CD14-positive monocyte (primary cell): ENCODE results near the gene HIF3A. TPM values are rescaled to one million over a fixed set of nuclear protein-coding genes. Genes with fewer than 3 reads are reported as not detected.

Experiments used
- DNase-seq, 3 donors: peaks; one replicate each; pipeline ENCODE4 v3.0.0-alpha.2; 2011 to 2022
- H2AFZ ChIP-seq: 2 replicates; pipeline ENCODE4 v1.6.0; 2012; ENCODE audit warnings: mild to moderate bottlenecking, low read depth, low read length, inconsistent platforms; ENCODE audit not compliant: insufficient read depth, poor library complexity, severe bottlenecking
- H3K27ac ChIP-seq, 2 donors: 1 replicate in 1 of 2; 2 replicates in 1 of 2; pipeline ENCODE4 v1.5.1; 2012 to 2013; ENCODE audit warnings: low read length in 2 of 2, control low read depth in 1 of 2, inconsistent platforms in 1 of 2, low read depth in 1 of 2, mild to moderate bottlenecking in 1 of 2
- H3K27me3 ChIP-seq, 2 donors: one replicate each; pipeline versions ENCODE4 v1.6.0 to v1.6.1; 2011 to 2013; ENCODE audit warnings: low read length in 2 of 2; ENCODE audit not compliant: control insufficient read depth in 2 of 2, insufficient read depth in 2 of 2
- H3K36me3 ChIP-seq, 2 donors: replicated peaks in 1 of 2; 1 replicate in 1 of 2; 2 replicates in 1 of 2; pipeline versions ENCODE4 v1.5.1 to v1.6.1; 2012 to 2013; ENCODE audit warnings: low read length in 2 of 2, control low read depth in 1 of 2, inconsistent platforms in 1 of 2, mild to moderate bottlenecking in 1 of 2; ENCODE audit not compliant: insufficient read depth in 2 of 2, control insufficient read depth in 1 of 2
- H3K4me1 ChIP-seq, 2 donors: 1 replicate in 1 of 2; 2 replicates in 1 of 2; pipeline versions ENCODE4 v1.5.1 to v1.6.1; 2012 to 2013; ENCODE audit warnings: low read length in 2 of 2, control low read depth in 1 of 2, inconsistent platforms in 1 of 2, mild to moderate bottlenecking in 1 of 2, moderate library complexity in 1 of 2; ENCODE audit not compliant: insufficient read depth in 2 of 2, control insufficient read depth in 1 of 2
- H3K4me2 ChIP-seq: replicated peaks from 2 replicates; pipeline ENCODE3; 2012; ENCODE audit warnings: low read length, moderate library complexity, mild to moderate bottlenecking; ENCODE audit not compliant: poor library complexity, severe bottlenecking; ENCODE audit errors: extremely low read depth
- H3K4me3 ChIP-seq, 3 experiments: fragments of 200-600 bp in 1 of 3; sonication (generic) in 1 of 3; replicated peaks in 1 of 3; 1 replicate in 2 of 3; 2 replicates in 1 of 3; pipeline ENCODE4 v1.5.1; 2011 to 2013; ENCODE audit warnings: low read length in 3 of 3, mild to moderate bottlenecking in 3 of 3, control low read depth in 2 of 3, low read depth in 2 of 3, inconsistent platforms in 1 of 3, moderate library complexity in 1 of 3
- H3K79me2 ChIP-seq: 2 replicates; pipeline ENCODE4 v1.6.0; 2012; ENCODE audit warnings: mild to moderate bottlenecking, control low read depth, inconsistent platforms, low read length, moderate library complexity; ENCODE audit not compliant: insufficient read depth
- H3K9ac ChIP-seq: 2 replicates; pipeline ENCODE4 v1.6.0; 2017; ENCODE audit warnings: low read length, mild to moderate bottlenecking; ENCODE audit not compliant: insufficient read depth, poor library complexity, severe bottlenecking
- H3K9me3 ChIP-seq, 2 donors: replicated peaks in 1 of 2; 1 replicate in 1 of 2; 2 replicates in 1 of 2; pipeline versions ENCODE4 v1.5.1 to v1.6.1; 2012 to 2013; ENCODE audit warnings: low read length in 2 of 2, control low read depth in 1 of 2; ENCODE audit not compliant: control insufficient read depth in 1 of 2, insufficient read depth in 1 of 2
- H4K20me1 ChIP-seq: 2 replicates; pipeline ENCODE4 v1.6.0; 2012; ENCODE audit warnings: mild to moderate bottlenecking, low read length, control low read depth, moderate library complexity; ENCODE audit not compliant: insufficient read depth
- H3K27ac Mint-ChIP-seq, 7 donors: one replicate each; pipeline ENCODE4 v1.8.0; 2020; ENCODE audit warnings: mild to moderate bottlenecking in 7 of 7, mixed read lengths in 7 of 7, moderate library complexity in 6 of 7, inconsistent platforms in 2 of 7
- H3K27me3 Mint-ChIP-seq, 3 donors: one replicate each; pipeline ENCODE4 v1.8.0; 2021 to 2022; ENCODE audit warnings: low read depth in 3 of 3, mild to moderate bottlenecking in 3 of 3, mixed read lengths in 3 of 3, moderate library complexity in 3 of 3, inconsistent platforms in 1 of 3
- H3K36me3 Mint-ChIP-seq, 2 donors: one replicate each; pipeline ENCODE4 v1.8.0; 2020; ENCODE audit warnings: mixed read lengths in 2 of 2, inconsistent platforms in 1 of 2, mild to moderate bottlenecking in 1 of 2
- H3K4me1 Mint-ChIP-seq: one replicate; pipeline ENCODE4 v1.8.0; 2020; ENCODE audit warnings: mild to moderate bottlenecking, mixed read lengths
- H3K4me3 Mint-ChIP-seq, 2 donors: one replicate each; pipeline ENCODE4 v1.8.0; 2020; ENCODE audit warnings: mild to moderate bottlenecking in 2 of 2, mixed read lengths in 2 of 2, moderate library complexity in 1 of 2
- H3K9me3 Mint-ChIP-seq, 7 donors: one replicate each; pipeline ENCODE4 v1.8.0; 2020 to 2022; ENCODE audit warnings: mixed read lengths in 7 of 7, mild to moderate bottlenecking in 6 of 7, moderate library complexity in 6 of 7, inconsistent platforms in 2 of 7
- WGBS: methylation state at CpG from one replicate; pipeline ENCODE4 v1.1.5; 2013; ENCODE audit warnings: missing lambda C conversion rate; ENCODE audit not compliant: insufficient coverage; 5-methylcytosine and 5-hydroxymethylcytosine counted together
- intact Hi-C, 2 donors: fragments of 100-400 bp; cut with micrococcal nuclease; formaldehyde crosslinking; loops; one replicate each; pipeline versions ENCODE4 v1.15.0 to v1.15.1; 2023
- polyA plus RNA-seq, 3 donors: library from polyadenylated mRNA; depleted of rRNA in 1 of 3; unstranded in 2 of 3; stranded (reverse) in 1 of 3; fragments of 300-500 nt in 2 of 3; fragments of >200 nt in 1 of 3; fragmentation: Illumina TruSeq in 2 of 3; gene quantifications; 1 replicate in 2 of 3; 2 replicates in 1 of 3; pipeline ENCODE4 v1.2.3, GENCODE V29; 2012 to 2021
- TF ChIP-seq, protein P1 (sequence below): fragments of 200-600 bp; IDR thresholded peaks from one replicate; pipeline ENCODE4 v1.8.0; 2022; ENCODE audit warnings: antibody characterized with exemption, mild to moderate bottlenecking

The HIF3A gene
- polyA plus RNA-seq, 3 donors: not detected

DNA sequence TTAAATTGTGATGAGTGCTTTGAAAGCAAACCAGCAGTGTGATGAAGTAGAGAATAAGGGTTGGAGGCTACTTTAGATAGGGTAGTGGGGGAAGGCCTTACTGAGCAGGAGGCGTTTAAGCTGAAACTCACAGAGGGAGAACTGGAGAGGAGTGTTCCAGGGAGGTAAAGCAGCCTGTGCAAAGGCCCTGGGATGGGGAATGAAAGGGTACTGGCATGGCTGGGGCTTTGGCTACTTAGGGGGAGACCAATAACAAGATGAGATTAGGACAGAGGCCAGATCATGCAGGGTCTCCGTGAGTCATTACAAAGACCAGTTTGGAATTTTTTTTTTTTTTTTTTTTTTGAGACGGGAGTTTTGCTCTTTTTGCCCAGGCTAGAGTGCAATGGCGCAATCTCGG lies 51.1 kb downstream of the HIF3A start:
- H3K9me3 Mint-ChIP-seq: peaks cover 0 to 3% (median 0%) of the 10 kb centered on the region in 7 donors
- peaks cover 57% of the 10 kb centered on the region for H3K4me1 Mint-ChIP-seq
- peaks cover 0 to 3% of the 10 kb centered on the region in 2 donors for H3K27me3 ChIP-seq
- DNase-seq: no peak
- peaks cover 0 to 3% of the 10 kb centered on the region in 2 donors for H3K36me3 ChIP-seq
- peaks cover 54% of the 10 kb centered on the region for H3K79me2 ChIP-seq
- H3K27me3 Mint-ChIP-seq: peaks cover 1 to 9% (median 9%) of the 10 kb centered on the region in 3 donors
- H3K9ac ChIP-seq: no peak overlapping the region
- intact Hi-C loops: no loop called here
- peak overlapping the region; percentile 94 for H3K4me2 ChIP-seq
- H3K9me3 ChIP-seq: no peaks in the 10 kb centered on the region
- no peak overlapping the region for H2AFZ ChIP-seq
- peaks cover 54 to 58% of the 10 kb centered on the region in 2 donors for H3K4me1 ChIP-seq
- WGBS: 83% methylated on average over 3 of the region's 5 CpGs
- no peak overlapping the region for H3K4me3 Mint-ChIP-seq
- H3K27ac ChIP-seq: no peak overlapping the region
- H4K20me1 ChIP-seq: peaks cover 6% of the 10 kb centered on the region
- peak overlapping the region in 1 of 3 experiments; percentile 100 for H3K4me3 ChIP-seq
- peak overlapping the region in 2 of 7 donors; percentile 64 to 75 for H3K27ac Mint-ChIP-seq
- TF ChIP-seq, protein P1, sequence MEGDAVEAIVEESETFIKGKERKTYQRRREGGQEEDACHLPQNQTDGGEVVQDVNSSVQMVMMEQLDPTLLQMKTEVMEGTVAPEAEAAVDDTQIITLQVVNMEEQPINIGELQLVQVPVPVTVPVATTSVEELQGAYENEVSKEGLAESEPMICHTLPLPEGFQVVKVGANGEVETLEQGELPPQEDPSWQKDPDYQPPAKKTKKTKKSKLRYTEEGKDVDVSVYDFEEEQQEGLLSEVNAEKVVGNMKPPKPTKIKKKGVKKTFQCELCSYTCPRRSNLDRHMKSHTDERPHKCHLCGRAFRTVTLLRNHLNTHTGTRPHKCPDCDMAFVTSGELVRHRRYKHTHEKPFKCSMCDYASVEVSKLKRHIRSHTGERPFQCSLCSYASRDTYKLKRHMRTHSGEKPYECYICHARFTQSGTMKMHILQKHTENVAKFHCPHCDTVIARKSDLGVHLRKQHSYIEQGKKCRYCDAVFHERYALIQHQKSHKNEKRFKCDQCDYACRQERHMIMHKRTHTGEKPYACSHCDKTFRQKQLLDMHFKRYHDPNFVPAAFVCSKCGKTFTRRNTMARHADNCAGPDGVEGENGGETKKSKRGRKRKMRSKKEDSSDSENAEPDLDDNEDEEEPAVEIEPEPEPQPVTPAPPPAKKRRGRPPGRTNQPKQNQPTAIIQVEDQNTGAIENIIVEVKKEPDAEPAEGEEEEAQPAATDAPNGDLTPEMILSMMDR: no peak
- peaks cover 3 to 5% of the 10 kb centered on the region in 2 donors for H3K36me3 Mint-ChIP-seq

DNA sequence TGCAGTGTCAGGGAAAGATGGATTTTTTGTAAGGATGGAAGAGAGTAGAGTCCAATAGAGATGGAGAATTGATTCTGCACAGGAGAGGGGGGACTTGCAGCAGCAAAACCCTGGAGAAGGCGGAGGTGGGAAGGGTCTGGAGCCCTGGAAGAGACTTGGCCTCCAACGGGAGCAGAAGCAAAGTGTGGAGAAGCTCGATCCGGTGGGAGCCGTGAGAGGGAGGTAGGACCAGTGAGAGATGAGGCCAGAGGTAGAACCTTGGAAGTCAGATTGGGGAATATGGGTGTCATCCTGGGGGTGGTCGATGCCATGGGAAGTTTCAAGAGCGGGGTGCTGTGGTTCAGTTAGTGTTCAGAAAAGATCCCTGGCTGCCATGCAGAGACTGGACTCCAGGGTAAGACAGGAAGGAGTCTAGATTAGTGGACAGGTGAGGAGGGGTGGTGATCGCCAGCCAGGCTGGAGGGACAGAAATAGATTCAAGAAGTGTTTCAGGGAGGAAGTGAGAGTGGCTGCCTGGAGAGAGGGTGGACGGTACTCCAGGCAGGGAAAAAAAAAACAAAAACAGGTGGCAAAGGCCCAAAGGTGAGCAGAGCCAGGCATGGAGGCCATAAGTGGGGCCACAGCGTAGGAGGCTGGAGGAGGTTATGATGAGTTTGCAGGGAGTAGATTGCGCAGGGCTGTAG lies 52.6 kb downstream of the HIF3A start:
- peaks cover 57% of the 10 kb centered on the region for H3K4me1 Mint-ChIP-seq
- peak overlapping the region; percentile 74 to 80 for H3K27ac ChIP-seq
- H3K79me2 ChIP-seq: peaks cover 56% of the 10 kb centered on the region
- peaks cover 6% of the 10 kb centered on the region for H4K20me1 ChIP-seq
- H3K9me3 ChIP-seq: no peaks in the 10 kb centered on the region
- H2AFZ ChIP-seq: no peak overlapping the region
- peaks cover 54 to 58% of the 10 kb centered on the region in 2 donors for H3K4me1 ChIP-seq
- intact Hi-C loops: no loop called here
- peak overlapping the region; percentile 68 to 82 for H3K4me3 Mint-ChIP-seq
- no peaks in the 10 kb centered on the region for H3K27me3 ChIP-seq
- H3K36me3 Mint-ChIP-seq: peaks cover 14 to 19% of the 10 kb centered on the region in 2 donors
- WGBS: 57% methylated on average over 8 of the region's 11 CpGs
- peak in 1 of 3 donors; percentile 21 for DNase-seq
- TF ChIP-seq, protein P1: no peak
- H3K4me2 ChIP-seq: peak overlapping the region; percentile 60
- H3K27ac Mint-ChIP-seq: peak overlapping the region in 5 of 7 donors; percentile 43 to 92 (median 79)
- peak overlapping the region; percentile 57 for H3K9ac ChIP-seq
- H3K36me3 ChIP-seq: peaks cover 10 to 14% of the 10 kb centered on the region in 2 donors
- H3K9me3 Mint-ChIP-seq: peaks cover 0 to 3% (median 0%) of the 10 kb centered on the region in 7 donors
- H3K27me3 Mint-ChIP-seq: peaks cover 0 to 6% (median 1%) of the 10 kb centered on the region in 3 donors
- peak overlapping the region in 1 of 3 experiments; percentile 54 for H3K4me3 ChIP-seq
